Progenitor cell of endocrine pancreas (in vitro differentiated cells): ENCODE measurements around the gene RET. TPM values are rescaled to one million over a fixed set of nuclear protein-coding genes. Genes with fewer than 3 reads are reported as not detected.

ENCODE experiments used
- DNase-seq: peaks from one replicate; pipeline ENCODE4 v3.0.0; 2021; ENCODE audit warnings: low spot score; ENCODE audit not compliant: unreplicated experiment
- H3K27ac Mint-ChIP-seq: 2 replicates; pipeline ENCODE4 v1.8.0; 2021; ENCODE audit warnings: mild to moderate bottlenecking, moderate library complexity, mixed read lengths
- H3K27me3 Mint-ChIP-seq: 2 replicates; pipeline ENCODE4 v1.8.0; 2021; ENCODE audit warnings: mixed read lengths
- H3K36me3 Mint-ChIP-seq: 2 replicates; pipeline ENCODE4 v1.8.0; 2022; ENCODE audit warnings: mixed read lengths; ENCODE audit not compliant: insufficient read depth
- H3K4me1 Mint-ChIP-seq: 2 replicates; pipeline ENCODE4 v1.8.0; 2021; ENCODE audit warnings: low read depth, mixed read lengths
- H3K4me3 Mint-ChIP-seq: 2 replicates; pipeline ENCODE4 v1.8.0; 2021; ENCODE audit warnings: low read depth, mild to moderate bottlenecking, moderate library complexity, mixed read lengths
- H3K9me3 Mint-ChIP-seq: 2 replicates; pipeline ENCODE4 v1.8.0; 2021; ENCODE audit warnings: low read depth, mixed read lengths
- total RNA-seq: library from RNA; stranded (reverse); gene quantifications from 2 replicates; pipeline ENCODE4 v1.2.1, GENCODE V29; 2021
- TF ChIP-seq, protein P1 (sequence below): fragments of 200-600 bp; sonication (generic); IDR thresholded peaks from one replicate; pipeline ENCODE4 v1.5.0; 2021; ENCODE audit warnings: antibody characterized with exemption, mild to moderate bottlenecking; ENCODE audit not compliant: unreplicated experiment

The RET gene
- total RNA-seq, 1 donor from 2014 or later: 1.5 TPM

DNA sequence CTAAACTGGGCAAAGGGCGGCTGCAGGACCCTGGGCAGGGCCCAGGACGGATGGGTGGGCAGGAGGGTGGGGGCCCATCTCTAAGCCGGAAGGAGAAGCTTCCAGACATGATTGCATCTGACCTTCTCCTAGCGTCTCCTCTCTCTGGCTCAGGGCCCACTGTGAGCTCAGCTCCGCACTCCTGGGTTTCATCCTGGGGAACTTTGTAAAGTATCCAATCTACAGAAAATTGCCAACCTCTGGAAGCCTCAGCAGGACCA lies 8.8 kb upstream of the RET start:
- TF ChIP-seq, protein P1, sequence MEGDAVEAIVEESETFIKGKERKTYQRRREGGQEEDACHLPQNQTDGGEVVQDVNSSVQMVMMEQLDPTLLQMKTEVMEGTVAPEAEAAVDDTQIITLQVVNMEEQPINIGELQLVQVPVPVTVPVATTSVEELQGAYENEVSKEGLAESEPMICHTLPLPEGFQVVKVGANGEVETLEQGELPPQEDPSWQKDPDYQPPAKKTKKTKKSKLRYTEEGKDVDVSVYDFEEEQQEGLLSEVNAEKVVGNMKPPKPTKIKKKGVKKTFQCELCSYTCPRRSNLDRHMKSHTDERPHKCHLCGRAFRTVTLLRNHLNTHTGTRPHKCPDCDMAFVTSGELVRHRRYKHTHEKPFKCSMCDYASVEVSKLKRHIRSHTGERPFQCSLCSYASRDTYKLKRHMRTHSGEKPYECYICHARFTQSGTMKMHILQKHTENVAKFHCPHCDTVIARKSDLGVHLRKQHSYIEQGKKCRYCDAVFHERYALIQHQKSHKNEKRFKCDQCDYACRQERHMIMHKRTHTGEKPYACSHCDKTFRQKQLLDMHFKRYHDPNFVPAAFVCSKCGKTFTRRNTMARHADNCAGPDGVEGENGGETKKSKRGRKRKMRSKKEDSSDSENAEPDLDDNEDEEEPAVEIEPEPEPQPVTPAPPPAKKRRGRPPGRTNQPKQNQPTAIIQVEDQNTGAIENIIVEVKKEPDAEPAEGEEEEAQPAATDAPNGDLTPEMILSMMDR: no peak
- Mint-ChIP-seq H3K27me3 (peaks cover 25% of the 10 kb centered on the region), H3K4me1 (peaks cover 5% of the 10 kb centered on the region), H3K27ac (no peak overlapping the region), H3K36me3 (no peaks in the 10 kb centered on the region), H3K4me3 (no peak overlapping the region), H3K9me3 (no peaks in the 10 kb centered on the region)
- DNase-seq: no peak

DNA sequence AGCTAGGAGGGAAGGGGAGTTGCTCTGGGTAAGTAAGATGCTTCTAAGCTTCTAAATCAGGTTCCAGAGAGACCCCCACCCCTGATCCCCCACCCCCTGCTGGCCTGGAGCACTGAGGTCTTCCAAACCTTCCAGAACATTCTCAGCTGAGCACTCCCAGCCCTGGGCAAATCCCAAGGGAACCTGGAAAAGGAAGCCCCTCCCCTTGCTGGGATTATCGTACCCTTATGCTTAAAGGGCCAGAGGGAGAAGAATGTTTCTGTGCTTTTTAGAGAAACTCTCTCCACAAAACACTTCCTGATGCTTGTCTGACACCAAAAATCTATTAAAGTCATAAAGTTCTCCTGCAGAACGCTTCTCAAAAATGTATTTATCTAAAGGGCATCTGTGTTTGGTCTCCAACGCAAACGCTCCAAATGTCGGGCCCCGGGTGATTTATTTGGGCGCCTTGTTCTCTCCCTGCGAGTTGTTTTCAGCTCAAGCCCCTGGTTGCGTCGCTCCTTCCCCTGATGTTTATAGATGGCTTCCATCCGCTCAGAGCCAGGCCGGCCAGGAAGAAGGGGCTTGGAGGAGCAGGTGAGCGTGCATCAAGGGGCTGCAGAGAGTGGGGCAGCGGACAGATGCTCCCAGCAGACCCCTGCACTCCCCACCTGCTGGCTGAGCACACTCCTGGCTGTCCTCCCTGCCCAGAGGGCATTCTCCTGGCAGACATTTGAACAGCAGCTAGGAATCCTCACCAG lies 8.2 kb upstream of the RET start:
- no peaks in the 10 kb centered on the region for H3K36me3 Mint-ChIP-seq
- peaks cover 5% of the 10 kb centered on the region for H3K4me1 Mint-ChIP-seq
- no peaks in the 10 kb centered on the region for H3K9me3 Mint-ChIP-seq
- TF ChIP-seq, protein P1: no peak
- DNase-seq: no peak
- peaks cover 31% of the 10 kb centered on the region for H3K27me3 Mint-ChIP-seq
- H3K4me3 Mint-ChIP-seq: no peak overlapping the region
- no peak overlapping the region for H3K27ac Mint-ChIP-seq

DNA sequence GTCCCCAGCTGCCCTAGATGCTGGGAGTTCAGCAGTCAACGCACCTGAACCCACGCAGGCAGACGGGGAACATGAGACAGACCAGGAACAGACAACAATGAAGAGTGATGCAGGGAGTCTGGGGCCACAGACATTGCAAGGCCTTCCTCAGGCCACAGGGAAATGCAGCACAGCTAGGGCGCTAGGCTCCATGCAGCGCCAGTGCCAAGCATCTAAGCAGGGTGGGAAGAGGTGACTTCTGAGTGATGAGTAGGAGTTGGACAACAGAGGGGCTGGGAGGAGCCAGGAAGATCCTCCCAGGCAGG lies 7.7 kb upstream of the RET start:
- no peak for DNase-seq
- Mint-ChIP-seq H3K27me3 (peaks cover 36% of the 10 kb centered on the region), H3K4me3 (no peak overlapping the region), H3K4me1 (peaks cover 5% of the 10 kb centered on the region), H3K27ac (no peak overlapping the region), H3K36me3 (no peaks in the 10 kb centered on the region), H3K9me3 (no peaks in the 10 kb centered on the region)
- TF ChIP-seq, protein P1: no peak

DNA sequence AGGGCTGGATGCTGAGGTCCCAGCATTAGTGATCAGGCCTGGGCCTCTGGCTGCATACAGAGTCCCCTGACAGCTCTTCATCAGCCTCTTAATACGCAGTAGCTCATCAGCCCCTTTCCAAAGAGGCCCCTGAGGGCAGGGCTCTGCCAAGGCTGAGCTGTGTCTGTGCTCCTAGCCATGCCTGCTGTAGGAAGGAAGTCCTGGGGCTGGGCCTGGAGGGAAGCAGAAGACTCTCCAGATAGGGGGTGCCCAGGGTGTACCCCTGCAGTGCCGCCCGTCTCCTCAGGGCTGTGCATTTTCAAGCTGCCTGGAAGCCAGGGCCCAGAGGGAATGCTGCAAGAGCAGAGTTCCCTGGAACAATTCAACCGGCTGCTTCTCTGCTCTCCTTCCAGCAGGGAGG lies 7.3 kb upstream of the RET start:
- H3K4me1 Mint-ChIP-seq: peaks cover 5% of the 10 kb centered on the region
- H3K9me3 Mint-ChIP-seq: no peaks in the 10 kb centered on the region
- no peak for DNase-seq
- H3K36me3 Mint-ChIP-seq: no peaks in the 10 kb centered on the region
- peaks cover 40% of the 10 kb centered on the region for H3K27me3 Mint-ChIP-seq
- TF ChIP-seq, protein P1: no peak
- no peak overlapping the region for H3K27ac Mint-ChIP-seq
- no peak overlapping the region for H3K4me3 Mint-ChIP-seq

DNA sequence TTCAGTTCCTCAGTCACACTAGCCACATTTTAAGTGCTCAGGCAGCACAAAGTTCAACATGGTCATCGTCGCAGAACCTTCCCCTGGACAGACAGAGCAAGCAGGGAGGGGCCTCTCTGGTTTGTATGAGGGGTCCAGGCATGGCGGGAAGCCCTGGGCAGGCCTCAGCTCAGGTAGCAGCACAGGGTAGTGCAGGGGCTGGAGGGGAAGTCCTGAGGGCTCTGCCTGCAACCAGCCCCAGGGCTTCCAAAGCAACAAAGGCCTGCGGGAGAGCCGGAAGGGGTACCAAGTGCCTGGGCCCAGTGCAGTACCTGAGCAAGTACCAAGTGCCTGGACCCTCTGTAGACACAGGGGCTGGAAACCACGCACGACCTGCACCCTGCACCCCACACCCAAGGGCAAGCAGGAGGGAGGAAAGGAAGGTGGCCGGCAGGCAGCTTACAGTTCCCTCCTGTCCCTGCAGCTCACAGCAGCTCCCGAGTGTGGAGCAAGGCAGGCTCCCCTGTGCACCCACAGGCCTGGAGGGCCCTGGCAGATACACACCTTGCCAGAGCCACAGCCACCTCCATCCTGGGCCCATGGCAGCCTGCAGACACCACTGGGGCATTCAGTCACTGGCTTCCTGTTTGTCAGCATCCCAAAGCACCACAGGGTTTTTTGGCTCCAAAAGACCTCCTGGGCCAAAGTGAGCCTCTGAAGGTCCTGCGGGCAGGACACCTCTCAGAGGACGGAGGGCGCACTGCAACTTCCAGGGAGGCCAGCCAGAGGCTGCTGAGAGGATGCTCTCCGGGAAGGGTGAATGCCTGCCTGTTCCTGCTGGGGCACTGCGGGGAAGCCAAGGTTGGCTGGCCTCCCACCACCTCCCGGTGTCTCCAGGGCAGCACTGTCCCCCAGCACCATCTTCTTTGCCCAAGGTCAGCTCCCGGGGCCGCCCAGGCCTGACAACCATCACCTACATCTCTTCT lies 6.5 kb upstream of the RET start:
- no peak overlapping the region for H3K27ac Mint-ChIP-seq
- no peaks in the 10 kb centered on the region for H3K36me3 Mint-ChIP-seq
- H3K4me3 Mint-ChIP-seq: no peak overlapping the region
- DNase-seq: no peak
- peaks cover 48% of the 10 kb centered on the region for H3K27me3 Mint-ChIP-seq
- H3K9me3 Mint-ChIP-seq: no peaks in the 10 kb centered on the region
- peaks cover 5% of the 10 kb centered on the region for H3K4me1 Mint-ChIP-seq
- TF ChIP-seq, protein P1: no peak
